HL-60 (cell line): ENCODE measurements around the gene SORT1.

Source experiments
- CTCF ChIP-seq: IDR thresholded peaks from one replicate; pipeline ENCODE4 v1.5.1; 2011; ENCODE audit warnings: low read length, control low read depth, inconsistent platforms; ENCODE audit not compliant: insufficient read depth
- GABPA ChIP-seq: IDR thresholded peaks from 2 replicates; pipeline ENCODE4 v1.6.1; 2012; ENCODE audit warnings: low read depth
- POLR2AphosphoS5 ChIP-seq: IDR thresholded peaks from 2 replicates; pipeline ENCODE4 v1.6.1; 2012; ENCODE audit warnings: low read depth
- REST ChIP-seq: IDR thresholded peaks from 2 replicates; pipeline ENCODE4 v1.6.1; 2012; ENCODE audit warnings: low read depth; ENCODE audit not compliant: insufficient replicate concordance
- SPI1 ChIP-seq: IDR thresholded peaks from 2 replicates; pipeline ENCODE4 v1.6.1; 2012; ENCODE audit warnings: low read depth, mild to moderate bottlenecking, borderline replicate concordance

- TF ChIP-seq REST (no peak), CTCF (no peak), POLR2AphosphoS5 (no peak), SPI1 (no peak), GABPA (no peak)
These were observed 13.9 kb downstream of the SORT1 start for GRCh38 chr1:109383854-109384253.
